GM12878 (cell line): ENCODE data around the gene DUOX2. TPM values are rescaled to one million over a fixed set of nuclear protein-coding genes. Genes with fewer than 3 reads are reported as not detected.

Source experiments
- GABPA ChIP-seq: IDR thresholded peaks from 2 replicates; pipeline ENCODE4 v1.6.1; 2014; ENCODE audit warnings: antibody characterized with exemption, low read depth, mild to moderate bottlenecking, inconsistent platforms
- IKZF1 ChIP-seq: fragments of 450-650 bp; conservative IDR thresholded peaks from 2 replicates; pipeline ENCODE4 v1.6.1; 2017; ENCODE audit warnings: antibody characterized with exemption, mild to moderate bottlenecking
- SMARCA5 ChIP-seq: fragments of 450-650 bp; IDR thresholded peaks from 2 replicates; pipeline ENCODE4 v1.6.1; 2017; ENCODE audit warnings: mild to moderate bottlenecking
- TCF3 ChIP-seq: IDR thresholded peaks from 2 replicates; pipeline ENCODE4 v1.6.1; 2012; ENCODE audit warnings: low read depth, mild to moderate bottlenecking, low read length, borderline replicate concordance; ENCODE audit not compliant: insufficient read depth
- ZNF274 ChIP-seq: IDR thresholded peaks from one replicate; pipeline ENCODE4 v1.8.0; 2011; ENCODE audit not compliant: insufficient read length, insufficient read depth
- polyA plus RNA-seq, 11 experiments: library from polyadenylated mRNA; depleted of rRNA in 4 of 11; unstranded in 6 of 11; stranded (reverse) in 5 of 11; fragments of >200 nt; fragmentation: Nextera tagmentation in 4 of 11; fragmentation: Illumina TruSeq in 1 of 11; extraction: Ambion mirVana in 4 of 11; extraction: Trizol in 1 of 11; gene quantifications; 1 replicate in 1 of 11; 2 replicates in 10 of 11; pipeline versions ENCODE4 v1.2.1 to v1.2.3, GENCODE V29; 2011 to 2016; ENCODE audit warnings: inconsistent platforms in 2 of 11, missing spikeins in 2 of 11, low read depth in 1 of 11
- total RNA-seq, 4 experiments: library from RNA; depleted of rRNA in 3 of 4; stranded (reverse); fragments of >200 nt in 3 of 4; fragmentation: Illumina TruSeq in 1 of 4; extraction: Trizol in 1 of 4; gene quantifications; 2 replicates each; pipeline versions ENCODE4 v1.2.1 to v1.2.3, GENCODE V29; 2013 to 2021
- TF ChIP-seq, protein P1 (sequence below): IDR thresholded peaks from 2 replicates; pipeline ENCODE4 v1.6.1; 2012; ENCODE audit warnings: low read depth, low read length, improper control_type of control experiment
- TF ChIP-seq, protein P2 (sequence below): fragments of 450-650 bp; formaldehyde crosslinking; IDR thresholded peaks from 2 replicates; pipeline ENCODE4 v1.5.0; 2022; ENCODE audit warnings: mild to moderate bottlenecking, missing genetic modification characterization

The DUOX2 gene
- total and polyA plus RNA-seq, 10 of the 15 experiments (the other 5 are each of a cell fraction or from before 2014, with no cell fraction given): 0.05 TPM; not detected in 9

DNA sequence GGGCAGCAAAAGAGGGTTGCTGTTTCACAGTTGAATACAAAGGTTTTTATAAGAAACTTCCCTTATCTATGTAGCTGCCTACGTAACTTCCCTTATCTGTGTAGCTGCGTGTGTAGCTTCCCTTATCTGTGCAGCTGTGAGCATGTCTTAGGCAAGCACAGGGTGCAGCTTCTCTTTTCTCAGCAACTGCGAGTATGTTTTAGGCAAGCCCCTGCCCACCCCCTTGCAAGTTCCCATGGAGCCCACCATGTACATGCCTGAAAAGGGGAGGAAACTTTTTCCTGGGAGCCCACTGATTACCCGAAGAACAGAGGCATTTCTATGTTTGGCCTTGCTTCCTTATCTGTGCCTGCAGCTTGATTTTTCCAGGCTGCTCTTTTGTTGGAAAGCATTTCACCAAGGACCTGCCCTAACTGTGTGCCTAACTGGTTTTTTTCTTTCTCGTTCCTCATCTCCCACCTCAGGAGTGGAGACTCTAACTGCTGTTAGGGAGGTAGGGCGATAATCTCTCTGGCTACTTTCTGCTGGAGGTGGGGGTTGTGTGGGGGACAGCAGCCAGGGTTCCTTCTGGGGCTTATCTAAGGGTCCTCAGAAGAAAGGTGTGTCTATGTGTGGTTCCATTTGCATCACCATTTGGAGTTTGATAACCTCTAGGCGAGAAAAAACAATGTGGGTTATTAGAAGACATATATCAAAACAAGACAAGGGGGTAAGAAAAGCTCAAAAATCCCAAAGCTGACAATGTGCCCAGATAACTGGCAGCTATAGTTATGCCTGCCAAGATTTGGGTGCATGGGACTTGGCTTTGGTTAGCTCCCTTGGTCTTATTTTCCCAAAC, 65.0 kb downstream of the DUOX2 start (continued):
- TF ChIP-seq TCF3 (no peak), SMARCA5 (no peak), ZNF274 (no peak), IKZF1 (0 out of 2 replicates have a peak, but pooled peaks have one; percentile 11), GABPA (peak; percentile 61; the same call in 1 of the 2 replicates)
- TF ChIP-seq, protein P1, sequence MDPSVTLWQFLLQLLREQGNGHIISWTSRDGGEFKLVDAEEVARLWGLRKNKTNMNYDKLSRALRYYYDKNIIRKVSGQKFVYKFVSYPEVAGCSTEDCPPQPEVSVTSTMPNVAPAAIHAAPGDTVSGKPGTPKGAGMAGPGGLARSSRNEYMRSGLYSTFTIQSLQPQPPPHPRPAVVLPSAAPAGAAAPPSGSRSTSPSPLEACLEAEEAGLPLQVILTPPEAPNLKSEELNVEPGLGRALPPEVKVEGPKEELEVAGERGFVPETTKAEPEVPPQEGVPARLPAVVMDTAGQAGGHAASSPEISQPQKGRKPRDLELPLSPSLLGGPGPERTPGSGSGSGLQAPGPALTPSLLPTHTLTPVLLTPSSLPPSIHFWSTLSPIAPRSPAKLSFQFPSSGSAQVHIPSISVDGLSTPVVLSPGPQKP: no peak
- TF ChIP-seq, protein P2, sequence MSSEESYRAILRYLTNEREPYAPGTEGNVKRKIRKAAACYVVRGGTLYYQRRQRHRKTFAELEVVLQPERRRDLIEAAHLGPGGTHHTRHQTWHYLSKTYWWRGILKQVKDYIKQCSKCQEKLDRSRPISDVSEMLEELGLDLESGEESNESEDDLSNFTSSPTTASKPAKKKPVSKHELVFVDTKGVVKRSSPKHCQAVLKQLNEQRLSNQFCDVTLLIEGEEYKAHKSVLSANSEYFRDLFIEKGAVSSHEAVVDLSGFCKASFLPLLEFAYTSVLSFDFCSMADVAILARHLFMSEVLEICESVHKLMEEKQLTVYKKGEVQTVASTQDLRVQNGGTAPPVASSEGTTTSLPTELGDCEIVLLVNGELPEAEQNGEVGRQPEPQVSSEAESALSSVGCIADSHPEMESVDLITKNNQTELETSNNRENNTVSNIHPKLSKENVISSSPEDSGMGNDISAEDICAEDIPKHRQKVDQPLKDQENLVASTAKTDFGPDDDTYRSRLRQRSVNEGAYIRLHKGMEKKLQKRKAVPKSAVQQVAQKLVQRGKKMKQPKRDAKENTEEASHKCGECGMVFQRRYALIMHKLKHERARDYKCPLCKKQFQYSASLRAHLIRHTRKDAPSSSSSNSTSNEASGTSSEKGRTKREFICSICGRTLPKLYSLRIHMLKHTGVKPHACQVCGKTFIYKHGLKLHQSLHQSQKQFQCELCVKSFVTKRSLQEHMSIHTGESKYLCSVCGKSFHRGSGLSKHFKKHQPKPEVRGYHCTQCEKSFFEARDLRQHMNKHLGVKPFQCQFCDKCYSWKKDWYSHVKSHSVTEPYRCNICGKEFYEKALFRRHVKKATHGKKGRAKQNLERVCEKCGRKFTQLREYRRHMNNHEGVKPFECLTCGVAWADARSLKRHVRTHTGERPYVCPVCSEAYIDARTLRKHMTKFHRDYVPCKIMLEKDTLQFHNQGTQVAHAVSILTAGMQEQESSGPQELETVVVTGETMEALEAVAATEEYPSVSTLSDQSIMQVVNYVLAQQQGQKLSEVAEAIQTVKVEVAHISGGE (CRISPR knock-in tag): no peak
